ENCODE data around the gene MKKS.

GRCh38 chr20:10478930-10479329 is 44.9 kb upstream of the MKKS start:
- TF ChIP-seq EZH2 (IDR thresholded peaks at IDR 0.05) (no peak), FOXP2 (optimal IDR thresholded peaks at IDR 0.05; ENCODE audit: control extremely low read depth, extremely low read length, insufficient read depth) (no peak)

Data from SK-N-MC (cell line).